GM21619 (cell line): Measurements from ENCODE around the gene EHMT1.

Experiments
- ATAC-seq: cut with Tn5 transposase; IDR thresholded peaks from one replicate; pipeline ENCODE4 v1.9.1; 2021; ENCODE audit not compliant: unreplicated experiment

Gene EHMT1

DNA sequence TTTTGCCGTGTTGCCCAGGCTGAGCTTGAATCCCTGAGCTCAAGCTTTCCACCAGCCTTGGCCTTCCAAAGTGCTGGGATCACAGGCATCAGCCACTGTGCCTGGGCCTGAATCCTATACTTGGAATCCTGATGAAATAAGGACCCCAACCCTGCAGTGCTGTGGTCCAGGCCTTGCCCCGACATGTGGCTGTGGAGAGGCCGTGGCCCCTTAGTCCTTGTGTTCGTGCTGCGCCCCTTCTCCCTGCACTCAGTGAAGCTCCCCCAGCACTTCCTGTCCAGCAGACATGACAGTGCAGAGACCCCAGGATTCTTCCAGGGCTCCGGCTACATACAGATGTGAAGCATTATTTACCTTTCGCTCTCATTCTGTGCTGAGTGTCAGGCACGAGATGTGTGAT, 52.9 kb downstream of the EHMT1 start:
- no peak for ATAC-seq

DNA sequence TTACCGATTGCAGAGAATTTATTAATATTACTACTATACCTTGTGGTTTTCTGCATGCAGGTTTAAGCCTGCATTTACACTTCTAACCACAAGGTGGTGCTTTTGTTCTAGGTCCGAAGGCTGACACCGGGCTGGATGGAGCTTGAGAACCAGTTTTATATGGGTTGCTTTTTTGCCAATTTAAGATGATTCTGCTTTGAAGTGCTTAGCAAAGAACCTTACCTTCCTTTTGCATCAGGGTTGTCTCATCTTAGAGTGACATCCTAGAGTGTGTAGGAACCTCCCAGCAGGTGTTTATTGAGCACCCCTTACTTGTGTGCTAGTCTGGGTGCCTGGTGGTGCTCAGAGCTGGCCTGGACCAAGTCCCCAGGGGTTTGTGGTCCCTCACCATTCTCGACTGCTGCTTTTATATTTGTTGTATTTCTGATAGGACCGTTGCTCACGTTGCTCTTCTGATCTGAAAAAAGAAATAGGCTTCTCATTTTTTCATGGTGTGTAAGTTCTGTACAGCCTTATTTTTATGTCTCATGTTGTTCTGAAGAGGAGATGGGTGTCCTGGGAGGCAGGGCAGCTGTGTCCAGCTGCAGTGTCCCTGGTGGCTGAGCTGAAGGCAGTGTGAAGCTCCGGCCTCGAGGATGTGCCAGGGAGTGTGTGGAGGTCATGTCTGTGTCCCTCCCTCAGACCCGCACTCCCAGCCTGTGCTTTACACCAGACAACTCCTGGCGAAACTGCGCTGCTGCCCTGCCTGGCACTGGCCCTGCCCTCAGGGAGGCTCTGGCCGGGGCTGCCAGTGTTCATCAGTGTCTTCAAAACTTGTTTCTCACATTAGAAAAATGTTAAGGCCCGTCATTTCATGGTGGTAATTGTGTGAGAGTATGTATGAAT, 54.3 kb downstream of the EHMT1 start:
- ATAC-seq: peak; percentile 72

DNA sequence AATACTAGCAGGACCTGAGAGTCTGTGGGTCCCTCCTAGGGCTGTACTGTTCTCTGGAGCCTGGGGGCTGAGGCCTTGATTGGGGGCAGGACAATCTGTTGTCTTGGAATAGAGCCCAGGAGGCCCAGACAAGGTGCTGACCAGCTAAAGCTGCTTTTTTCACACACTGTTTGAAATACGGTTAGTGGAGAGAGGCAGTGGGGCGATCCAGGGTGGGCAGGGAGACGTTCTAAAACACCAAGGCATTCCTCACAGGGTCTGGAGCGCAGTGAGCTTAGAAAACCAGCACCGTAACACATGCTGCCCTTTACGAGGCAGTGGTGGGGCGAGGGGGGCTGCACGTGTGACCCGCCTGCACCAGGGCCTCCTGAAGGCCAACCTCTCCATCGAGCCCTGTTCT, 55.1 kb downstream of the EHMT1 start:
- no peak for ATAC-seq

DNA sequence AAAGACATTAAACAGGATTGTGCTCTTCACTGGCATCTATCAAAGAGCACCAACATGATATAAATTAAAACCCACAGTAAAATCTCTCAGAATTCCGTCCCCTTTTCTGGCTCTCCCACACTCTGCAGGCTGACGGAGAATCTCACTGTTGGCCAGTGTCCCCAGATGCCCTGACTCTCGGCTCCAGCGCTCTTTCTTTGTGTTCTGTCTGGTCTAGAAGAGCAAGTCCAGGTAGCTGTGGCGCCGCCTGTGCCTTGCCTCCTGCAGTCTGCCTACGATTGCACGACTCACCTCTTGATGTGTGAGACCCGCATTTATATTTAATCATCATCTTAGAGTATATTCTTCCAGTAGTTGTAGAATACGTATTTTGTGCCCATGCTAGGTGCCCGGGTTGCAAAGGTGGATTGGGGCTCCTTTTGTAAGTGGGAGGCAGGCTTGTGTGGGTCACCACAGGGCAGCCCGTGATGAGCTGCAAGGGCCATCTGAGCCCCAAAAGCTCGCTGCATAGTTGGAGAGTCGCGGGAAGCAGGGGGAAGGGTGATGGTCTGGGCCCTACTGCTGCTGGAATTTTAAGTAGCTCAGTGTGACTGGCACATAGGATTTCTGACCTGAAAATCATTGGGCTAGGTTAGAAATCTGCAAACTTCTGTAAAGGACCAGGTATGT, 55.6 kb downstream of the EHMT1 start:
- no peak for ATAC-seq

DNA sequence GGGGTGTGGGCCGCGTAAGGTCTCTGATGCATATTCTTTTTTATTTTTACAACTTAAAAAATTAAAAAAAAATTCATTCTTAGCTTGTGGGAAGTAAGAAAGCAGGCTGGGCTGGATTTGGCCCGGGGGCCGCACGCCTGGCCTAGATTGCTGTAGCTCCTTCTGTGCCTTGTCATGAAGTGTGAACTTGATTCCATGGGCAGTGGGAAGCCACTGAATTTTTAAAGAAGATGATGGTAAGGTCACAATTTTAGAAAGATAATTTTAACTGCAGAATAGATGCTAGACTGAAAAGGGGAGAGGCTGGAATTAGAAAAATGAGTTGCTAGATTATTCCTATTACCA, 56.1 kb downstream of the EHMT1 start:
- no peak for ATAC-seq

DNA sequence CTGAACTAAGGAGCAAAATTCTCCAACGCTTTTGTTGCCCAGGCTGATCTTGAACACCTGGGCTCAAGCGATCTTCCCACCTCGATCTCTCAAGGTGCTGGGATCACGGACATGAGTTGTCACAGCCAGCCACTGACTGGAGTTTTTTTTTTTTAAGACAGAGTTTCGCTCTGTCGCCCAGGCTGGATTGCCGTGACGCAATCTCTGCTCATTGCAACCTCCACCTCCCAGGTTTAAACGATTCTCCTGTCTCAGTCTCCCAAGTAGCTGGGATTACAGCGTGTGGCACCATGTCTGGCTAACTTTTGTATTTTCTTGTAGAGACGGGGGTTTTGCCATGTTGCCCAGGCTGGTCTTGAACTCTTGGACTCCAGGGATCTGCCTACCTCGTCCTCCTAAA, 58.2 kb downstream of the EHMT1 start:
- no peak for ATAC-seq

DNA sequence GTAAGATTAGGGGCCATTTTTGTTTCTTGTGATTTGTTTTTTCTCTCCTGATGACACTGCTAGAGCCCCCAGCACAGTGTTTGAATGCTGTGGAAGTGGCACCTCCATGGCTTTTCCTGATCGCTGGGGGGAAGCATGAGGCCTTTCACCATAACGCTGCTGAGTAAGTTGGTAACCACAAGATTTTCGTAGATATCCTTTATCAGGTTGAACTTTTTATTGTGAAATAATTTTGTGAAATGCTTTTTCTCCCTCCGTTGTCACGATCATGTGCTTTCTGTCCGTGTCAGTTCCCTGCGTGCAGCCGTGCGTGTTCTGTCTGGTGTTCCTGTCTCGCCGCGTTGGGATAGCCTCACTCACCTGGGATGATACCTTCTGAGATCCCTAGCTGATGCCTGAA, 59.4 kb downstream of the EHMT1 start:
- no peak for ATAC-seq

DNA sequence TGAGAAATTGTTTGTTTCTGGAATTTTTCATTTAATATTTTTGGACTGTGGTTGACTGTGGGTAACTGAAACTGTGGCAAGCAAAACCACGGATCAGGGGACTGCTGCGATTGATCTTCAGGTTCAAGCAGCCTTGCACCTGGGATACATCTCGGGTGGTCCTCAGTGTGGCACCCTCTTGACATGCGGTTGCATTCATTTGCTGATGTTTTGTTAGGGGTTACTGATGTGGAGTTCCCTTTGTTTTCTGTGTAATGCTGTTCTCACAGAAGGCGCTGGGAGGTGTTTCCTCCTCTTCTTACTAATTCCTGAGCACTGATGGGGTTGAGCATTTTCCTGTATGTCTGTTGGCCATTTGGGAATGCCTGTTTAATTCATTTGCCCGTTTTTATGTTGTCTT, 60.4 kb downstream of the EHMT1 start:
- ATAC-seq: no peak

DNA sequence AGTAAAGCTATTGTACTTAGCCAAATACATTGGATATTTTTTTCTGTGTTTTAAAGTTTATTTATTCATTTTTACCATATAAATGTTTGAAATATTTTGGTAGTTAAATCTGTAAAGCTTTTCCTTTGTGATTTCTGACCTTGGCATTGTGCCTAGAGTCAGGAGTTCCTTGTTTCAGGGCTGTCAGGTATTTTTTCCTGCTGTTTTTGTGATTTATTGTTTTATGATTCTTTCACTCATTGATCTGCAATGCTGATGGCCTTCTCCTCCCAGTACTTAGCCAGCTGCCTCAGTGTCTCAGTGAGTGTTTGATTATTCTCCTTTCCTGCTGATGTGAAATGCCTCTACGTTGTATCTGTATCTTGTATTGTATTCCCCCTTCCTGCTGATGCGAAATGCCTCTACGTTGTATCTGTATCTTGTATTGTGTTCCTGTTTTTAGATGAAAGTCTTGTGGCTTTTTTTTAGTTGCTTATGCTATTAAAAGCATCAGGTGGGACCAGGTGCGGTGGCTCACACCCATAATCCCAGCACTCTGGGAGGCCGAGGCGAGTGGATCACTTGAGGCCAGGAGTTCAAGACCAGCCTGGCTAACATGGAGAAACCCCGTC, 61.0 kb downstream of the EHMT1 start:
- no peak for ATAC-seq

DNA sequence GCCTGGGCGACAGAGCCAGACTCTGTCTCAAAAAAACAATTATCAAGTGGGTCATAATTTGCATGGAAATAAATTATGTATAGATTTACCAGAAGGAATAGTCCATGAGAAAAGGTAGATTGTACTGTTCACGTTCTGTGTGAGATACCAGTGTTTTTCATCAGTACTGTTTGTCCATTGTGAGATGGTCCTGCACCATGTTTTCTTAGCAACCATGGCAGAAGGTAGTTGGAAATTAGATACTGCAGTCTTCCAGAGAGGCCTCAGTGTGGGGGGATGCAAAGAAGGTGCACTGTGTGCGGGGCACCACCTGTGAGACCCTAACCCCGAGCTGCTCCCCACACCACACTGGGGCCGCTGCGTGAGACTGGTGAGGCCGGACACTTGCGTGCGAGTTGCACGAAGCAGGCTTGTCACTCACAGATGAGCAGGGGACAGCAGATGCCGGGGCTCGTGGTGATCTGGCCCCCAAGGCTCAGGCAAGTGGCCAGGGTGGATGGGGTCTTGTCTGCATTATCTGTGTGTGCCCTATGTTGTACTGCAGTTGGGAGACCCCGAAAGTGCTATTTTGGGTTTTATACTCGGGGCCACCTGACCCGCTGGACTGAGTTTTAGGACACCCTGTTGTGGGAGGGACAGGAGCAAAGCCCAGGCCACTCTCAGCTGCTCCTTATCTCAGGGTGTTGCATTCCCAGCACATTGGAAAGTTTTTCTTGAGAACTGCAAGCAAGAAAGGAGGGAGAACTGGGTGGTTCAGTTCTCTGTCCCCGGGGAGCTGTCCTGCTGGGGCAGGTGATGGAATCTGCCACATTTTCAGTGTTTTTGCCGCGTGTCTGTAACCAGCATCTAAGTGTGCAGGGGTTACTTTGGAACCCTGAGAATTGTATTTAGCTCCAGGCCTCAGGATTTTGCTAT, 61.9 kb downstream of the EHMT1 start:
- ATAC-seq: no peak

DNA sequence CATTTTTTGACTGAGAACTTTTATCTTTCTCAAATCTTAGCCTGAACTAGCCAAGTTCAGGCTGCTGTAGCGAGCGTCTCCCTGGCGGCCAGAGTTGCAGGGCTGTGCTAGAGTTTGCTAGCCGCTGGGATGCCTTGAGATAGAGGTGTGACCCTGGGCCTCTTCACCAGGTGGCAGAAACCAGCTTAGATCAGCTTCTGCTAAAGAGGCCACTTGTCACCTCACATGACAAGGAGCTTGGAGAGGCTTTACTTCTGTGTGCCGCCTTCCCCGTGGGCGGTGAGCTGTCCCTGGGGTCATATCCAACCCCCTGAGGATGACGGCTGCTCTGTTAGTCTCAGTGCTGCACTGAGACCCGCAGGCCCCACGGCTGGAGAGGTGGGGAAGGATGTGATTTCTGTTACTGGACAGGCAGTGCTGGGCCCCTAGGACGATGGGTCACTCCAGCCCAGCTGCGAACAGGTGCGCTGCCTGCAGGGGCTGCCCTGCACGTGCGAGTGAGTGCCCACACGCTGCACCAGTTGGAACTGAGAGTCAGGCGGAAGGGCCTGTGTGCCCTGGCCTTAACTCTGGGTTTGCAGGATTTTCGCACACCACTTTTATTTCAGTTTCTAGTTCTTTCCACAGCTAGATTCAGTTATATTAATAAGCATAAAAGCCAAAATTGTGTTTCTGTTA, 63.8 kb downstream of the EHMT1 start:
- no peak for ATAC-seq

DNA sequence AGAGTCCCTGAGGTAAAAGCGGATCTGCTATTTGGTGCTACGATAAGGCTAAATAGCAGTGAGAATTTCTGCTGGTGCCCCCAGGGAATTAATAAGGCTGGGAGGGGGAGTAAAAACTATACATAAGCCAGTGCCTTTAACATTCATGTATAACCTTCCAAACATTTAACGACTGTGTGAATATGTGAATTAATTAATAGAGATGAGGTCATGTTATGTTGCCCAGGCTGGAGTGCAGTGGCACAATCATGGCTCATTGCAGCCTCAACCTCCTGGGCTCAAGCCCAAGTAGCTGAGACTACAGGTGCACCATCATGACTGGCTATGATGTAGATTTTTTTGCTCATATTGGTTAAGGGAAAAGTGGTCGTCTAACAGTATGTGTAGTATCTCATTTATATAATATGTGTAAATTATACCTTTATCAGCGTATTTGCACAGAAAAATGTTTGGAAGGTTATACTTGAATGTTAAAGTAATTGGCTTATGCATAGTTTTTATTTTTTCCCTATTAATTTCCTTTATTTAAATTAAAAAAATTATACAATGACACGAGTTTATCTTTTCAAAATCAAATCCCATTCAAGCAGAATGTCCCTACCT, 64.6 kb downstream of the EHMT1 start:
- no peak for ATAC-seq

DNA sequence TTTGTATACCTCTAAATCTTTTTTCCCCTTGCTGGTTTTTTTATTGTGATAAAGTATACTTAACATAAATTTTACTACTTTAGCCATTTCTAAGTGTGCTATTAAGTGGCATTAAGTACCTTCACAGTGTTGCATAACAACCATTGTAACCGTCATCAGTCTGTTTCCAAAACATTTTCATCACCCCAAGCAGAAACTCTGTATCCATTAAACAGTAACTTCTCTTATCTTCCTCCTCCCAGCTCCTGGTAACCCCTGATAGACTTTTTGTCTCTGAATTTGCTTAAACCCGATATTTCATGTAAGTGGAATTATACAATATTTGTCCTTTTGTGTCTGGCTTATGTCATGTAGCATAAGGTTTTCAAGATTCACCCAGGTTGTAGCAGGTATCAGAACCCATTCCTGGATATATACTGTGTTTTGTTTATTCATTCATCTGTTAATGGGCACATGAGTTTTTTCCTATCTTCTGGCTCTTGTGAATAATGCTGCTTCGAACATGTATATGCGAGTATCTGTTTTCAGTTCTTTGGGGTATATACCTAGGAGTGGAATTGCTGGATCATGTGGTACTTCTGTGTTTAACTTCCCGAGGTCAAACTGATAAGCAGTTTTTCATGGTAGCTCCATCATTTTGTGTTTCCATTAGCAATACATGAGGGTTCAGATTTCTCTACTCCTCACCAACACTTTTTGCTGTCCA, 66.4 kb downstream of the EHMT1 start:
- ATAC-seq: no peak

DNA sequence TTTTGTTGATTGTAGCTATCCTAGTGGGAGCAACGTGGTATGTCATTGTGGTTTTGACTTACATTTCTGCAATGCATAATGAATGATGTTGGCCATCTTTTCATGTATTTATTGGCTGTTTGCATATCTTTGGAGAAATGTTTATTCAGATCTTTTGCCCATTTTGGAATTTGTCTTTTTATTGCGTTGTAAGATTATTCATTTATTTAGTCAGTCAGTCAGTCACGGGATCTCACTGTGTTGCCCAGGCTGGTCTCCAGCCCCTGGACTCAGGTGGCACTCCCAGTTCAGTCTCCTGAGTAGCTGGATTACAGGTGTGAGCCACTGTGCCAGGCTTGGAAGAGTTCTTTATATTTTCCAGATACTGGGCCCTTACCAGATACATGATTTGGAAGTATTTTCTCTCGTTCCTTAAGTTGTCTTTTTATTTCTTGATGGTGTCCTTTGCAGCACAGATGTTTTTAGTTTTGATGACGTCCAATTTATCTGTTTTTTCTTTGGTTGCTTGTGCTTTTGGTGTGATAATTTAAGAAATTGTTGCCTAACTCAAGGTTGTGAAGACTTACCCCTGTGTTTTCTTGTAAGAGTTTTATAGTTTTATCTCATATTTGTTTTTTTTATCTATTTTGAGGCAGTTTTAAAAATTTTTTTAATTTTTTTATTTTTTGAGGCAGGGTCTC, 67.1 kb downstream of the EHMT1 start:
- no peak for ATAC-seq

DNA sequence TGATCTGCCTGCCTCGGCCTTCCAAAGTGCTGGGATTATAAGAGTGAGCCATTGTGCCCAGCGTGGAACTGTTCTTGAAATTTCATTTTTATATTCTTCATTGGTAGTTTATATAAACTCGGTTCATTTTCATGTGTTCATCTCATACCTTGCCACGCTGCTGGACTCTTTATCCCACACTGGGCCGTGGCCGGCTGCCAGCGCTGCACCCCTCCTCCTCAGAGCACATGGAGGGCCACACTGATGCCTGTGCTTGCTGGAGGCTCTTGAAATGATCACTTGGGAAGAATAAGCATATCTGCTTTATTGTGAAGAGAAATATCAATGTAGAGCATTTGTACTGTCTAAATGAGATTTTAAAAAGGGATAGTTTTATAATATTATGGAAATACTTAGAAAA, 69.5 kb downstream of the EHMT1 start:
- no peak for ATAC-seq

DNA sequence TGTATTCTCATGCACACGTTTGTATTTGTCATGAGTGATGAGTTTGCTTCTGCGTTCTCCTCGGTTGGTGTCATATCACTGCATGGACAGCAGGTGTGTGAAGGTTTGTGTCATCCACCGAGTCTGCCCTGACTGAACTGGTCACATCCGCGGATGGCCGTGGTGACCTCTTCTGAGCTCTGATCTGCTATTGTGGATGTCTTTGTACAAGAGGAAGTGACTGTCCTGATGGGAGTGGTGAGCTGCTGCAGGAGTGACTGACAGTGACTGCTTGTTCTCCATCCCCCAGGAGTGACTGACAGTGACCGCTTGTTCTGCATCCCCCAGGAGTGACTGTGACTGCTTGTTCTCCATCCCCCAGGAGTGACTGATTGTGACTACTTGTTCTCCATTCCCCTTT, 69.9 kb downstream of the EHMT1 start:
- no peak for ATAC-seq

DNA sequence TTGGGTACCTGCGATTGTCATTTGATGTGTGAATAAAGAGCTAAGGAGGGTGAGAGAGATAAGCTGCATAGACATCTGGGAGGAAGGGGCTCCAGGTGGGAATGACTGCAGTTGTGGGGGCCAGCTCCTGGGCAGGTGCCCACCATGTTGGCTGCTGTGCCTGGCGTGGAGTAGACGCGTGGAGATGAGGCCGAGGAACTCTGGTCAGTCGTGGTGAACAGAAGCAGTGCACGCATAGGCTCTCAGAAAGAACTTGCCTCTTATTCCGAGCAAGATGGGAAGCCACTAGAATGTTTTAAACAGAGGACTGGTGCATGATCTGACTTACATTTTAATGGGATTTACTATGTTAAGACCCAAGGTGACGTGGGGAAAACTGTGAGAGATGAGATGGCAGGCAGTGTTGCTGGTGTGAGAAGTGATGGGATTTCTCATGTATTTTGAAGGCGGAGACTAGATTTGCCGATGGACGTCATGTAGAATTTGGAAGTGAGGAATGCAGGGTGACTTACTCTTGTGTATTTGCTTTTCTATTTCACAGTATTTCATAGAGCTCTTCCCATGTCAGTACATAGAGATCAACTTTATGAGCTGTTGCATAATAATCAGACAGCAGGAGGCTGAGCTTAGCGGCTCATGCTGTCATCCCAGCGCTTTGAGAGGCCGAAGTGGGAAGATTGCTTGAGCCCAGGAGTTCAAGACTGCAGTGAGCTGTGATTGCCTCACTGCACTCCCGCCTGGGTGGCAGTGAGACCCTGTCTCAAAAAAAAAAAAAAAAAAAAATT, 71.1 kb downstream of the EHMT1 start:
- ATAC-seq: no peak

DNA sequence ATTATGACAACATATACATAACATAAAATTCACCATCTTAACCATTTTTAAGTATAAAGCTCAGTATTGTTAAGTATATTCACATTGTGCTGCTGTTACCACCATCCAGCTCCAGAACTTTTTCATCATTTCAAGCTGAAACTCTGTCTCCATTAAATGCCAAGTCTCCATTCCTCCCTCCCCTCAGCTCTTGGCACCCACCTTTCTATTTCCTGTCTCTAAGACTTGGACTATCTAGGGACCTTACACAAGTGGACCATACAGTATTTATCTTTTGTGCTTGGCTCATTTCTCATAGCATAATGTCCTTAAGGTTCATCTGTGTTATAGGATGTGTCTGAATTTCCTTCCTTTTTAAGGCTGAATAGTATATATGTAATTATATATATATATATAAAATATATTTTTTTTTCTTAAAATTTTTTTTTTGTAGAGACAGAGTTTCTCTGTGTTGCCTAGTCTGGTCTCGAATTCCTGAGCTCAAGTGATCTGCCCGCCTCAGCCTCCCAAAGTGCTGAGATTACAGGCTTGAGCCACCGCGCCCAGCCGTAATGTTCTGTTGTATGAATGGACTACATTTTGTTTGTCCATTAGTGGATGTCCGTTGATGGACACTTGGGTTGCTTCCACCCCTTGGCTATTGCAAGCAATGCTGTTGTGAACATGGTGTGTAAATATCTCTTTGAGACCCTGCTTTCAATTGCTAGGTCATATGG, 72.3 kb downstream of the EHMT1 start:
- no peak for ATAC-seq
